HEK293 (cell line): ENCODE results near the gene AVL9.
A peak's percentile ranks its signal among the peaks of the same experiment; 100 is the strongest.

Experiments used
- ELK4 ChIP-seq: IDR thresholded peaks from 2 replicates; pipeline ENCODE4 v1.6.1; 2011; ENCODE audit warnings: mild to moderate bottlenecking, low read depth, low read length, borderline replicate concordance
- PRDM2 ChIP-seq: fragments of 450-650 bp; formaldehyde crosslinking; IDR thresholded peaks from 2 replicates; pipeline ENCODE4 v1.5.1; 2016; ENCODE audit warnings: missing biosample characterization, missing genetic modification characterization, borderline replicate concordance
- REPIN1 ChIP-seq: fragments of 450-650 bp; formaldehyde crosslinking; IDR thresholded peaks from 2 replicates; pipeline ENCODE4 v1.5.1; 2017; ENCODE audit warnings: missing biosample characterization, missing genetic modification characterization, low read depth
- SP7 ChIP-seq: fragments of 450-650 bp; formaldehyde crosslinking; IDR thresholded peaks from 2 replicates; pipeline ENCODE4 v1.5.1; 2016; ENCODE audit warnings: missing biosample characterization, missing genetic modification characterization
- TCF7L2 ChIP-seq: IDR thresholded peaks from 2 replicates; pipeline ENCODE4 v1.6.1; 2011; ENCODE audit warnings: low read depth, mild to moderate bottlenecking, inconsistent platforms, low read length, moderate library complexity, borderline replicate concordance
- ZBTB11 ChIP-seq: fragments of 450-650 bp; formaldehyde crosslinking; conservative IDR thresholded peaks from 2 replicates; pipeline ENCODE4 v1.5.1; 2016; ENCODE audit warnings: low read depth, missing biosample characterization, missing genetic modification characterization
- ZFHX2 ChIP-seq: fragments of 450-650 bp; formaldehyde crosslinking; conservative IDR thresholded peaks from 2 replicates; pipeline ENCODE4 v1.5.1; 2016; ENCODE audit warnings: missing biosample characterization, missing genetic modification characterization
- ZNF138 ChIP-seq: fragments of 450-650 bp; formaldehyde crosslinking; IDR thresholded peaks from 2 replicates; pipeline ENCODE4 v1.5.1; 2016; ENCODE audit warnings: missing biosample characterization, missing genetic modification characterization, borderline replicate concordance
- ZNF302 ChIP-seq: fragments of 450-650 bp; formaldehyde crosslinking; IDR thresholded peaks from 2 replicates; pipeline ENCODE4 v1.5.1; 2016; ENCODE audit warnings: missing biosample characterization, missing genetic modification characterization, low read depth
- ZNF341 ChIP-seq: fragments of 450-650 bp; formaldehyde crosslinking; IDR thresholded peaks from 2 replicates; pipeline ENCODE4; 2016; ENCODE audit warnings: low read depth, missing biosample characterization, missing genetic modification characterization
- ZNF391 ChIP-seq: fragments of 450-650 bp; formaldehyde crosslinking; IDR thresholded peaks from 2 replicates; pipeline ENCODE4 v1.5.1; 2016; ENCODE audit warnings: low read depth, missing biosample characterization, missing genetic modification characterization, borderline replicate concordance
- ZNF513 ChIP-seq: fragments of 450-650 bp; IDR thresholded peaks from 2 replicates; pipeline ENCODE4 v1.5.1; 2018; ENCODE audit warnings: missing biosample characterization, missing genetic modification characterization
- ZNF560 ChIP-seq: fragments of 450-650 bp; formaldehyde crosslinking; IDR thresholded peaks from 2 replicates; pipeline ENCODE4 v1.5.1; 2017; ENCODE audit warnings: missing biosample characterization, missing genetic modification characterization, borderline replicate concordance
- ZNF580 ChIP-seq: fragments of 450-650 bp; formaldehyde crosslinking; IDR thresholded peaks from 2 replicates; pipeline ENCODE4 v1.5.1; 2016; ENCODE audit warnings: missing biosample characterization, missing genetic modification characterization
- ZNF645 ChIP-seq: fragments of 450-650 bp; formaldehyde crosslinking; IDR thresholded peaks from 2 replicates; pipeline ENCODE4; 2016; ENCODE audit warnings: missing biosample characterization, missing genetic modification characterization
- ZNF664 ChIP-seq: fragments of 450-650 bp; formaldehyde crosslinking; IDR thresholded peaks from 2 replicates; pipeline ENCODE4 v1.5.1; 2016; ENCODE audit warnings: missing biosample characterization, missing genetic modification characterization
- ZNF704 ChIP-seq: fragments of 450-650 bp; formaldehyde crosslinking; IDR thresholded peaks from 2 replicates; pipeline ENCODE4 v1.5.1; 2016; ENCODE audit warnings: missing biosample characterization, missing genetic modification characterization
- ZNF776 ChIP-seq: fragments of 450-650 bp; formaldehyde crosslinking; IDR thresholded peaks from 2 replicates; pipeline ENCODE4 v1.5.0; 2017; ENCODE audit warnings: missing biosample characterization, missing genetic modification characterization, borderline replicate concordance
- ZNF843 ChIP-seq: fragments of 450-650 bp; formaldehyde crosslinking; IDR thresholded peaks from 2 replicates; pipeline ENCODE4 v1.5.1; 2016; ENCODE audit warnings: missing biosample characterization, missing genetic modification characterization
- ZSCAN5A ChIP-seq: fragments of 450-650 bp; formaldehyde crosslinking; IDR thresholded peaks from 2 replicates; pipeline ENCODE4 v1.5.1; 2016; ENCODE audit warnings: missing biosample characterization, missing genetic modification characterization

The AVL9 gene

GRCh38 chr7:32490127-32490796 lies 5.0 kb upstream of the AVL9 start, which contains the start of gene LSM5 (continued):
- TF ChIP-seq ZBTB11 (tag by site-specific recombination): peak; percentile 99
- TF ChIP-seq ZSCAN5A (tag by site-specific recombination): no peak
- TF ChIP-seq ZNF391 (tag by site-specific recombination): peak; percentile 32; the same call in 1 of the 2 replicates
- TF ChIP-seq ZNF704: no peak
- no peak for TF ChIP-seq TCF7L2
- TF ChIP-seq ZNF560 (tag by site-specific recombination): no peak
- no peak for TF ChIP-seq ZNF776 (tag by site-specific recombination)
- TF ChIP-seq ZNF645 (tag by site-specific recombination): no peak
- TF ChIP-seq ZNF513 (tag by site-specific recombination): no peak
- TF ChIP-seq ZNF580 (tag by site-specific recombination): peak; percentile 68; the same call in 1 of the 2 replicates
- TF ChIP-seq ZNF843 (tag by site-specific recombination): peak; percentile 62
- TF ChIP-seq REPIN1 (tag by site-specific recombination): peak; percentile 26; the same call in 1 of the 2 replicates
- no peak for TF ChIP-seq ZNF664 (tag by site-specific recombination)
- TF ChIP-seq ZNF138 (tag by site-specific recombination): no peak
- 0 out of 2 replicates have a peak, but pooled peaks have one; percentile 48 for TF ChIP-seq ELK4
- TF ChIP-seq PRDM2 (tag by site-specific recombination): no peak
- peak; percentile 58 for TF ChIP-seq ZFHX2 (tag by site-specific recombination)
- TF ChIP-seq ZNF302 (tag by site-specific recombination): no peak
- TF ChIP-seq SP7 (tag by site-specific recombination): peak; percentile 73
- TF ChIP-seq ZNF341 (tag by site-specific recombination): 0 out of 2 replicates have a peak, but pooled peaks have one; percentile 37
